AG04450 (cell line): ENCODE data around the gene TCERG1L. TPM values are rescaled to one million over a fixed set of nuclear protein-coding genes. Genes with fewer than 3 reads are reported as not detected.

Source experiments
- CTCF ChIA-PET: fragments of 300-600, 350-600 bp; formaldehyde crosslinking; extraction: SDS; loops from one replicate; lab custom pipeline; 2022; ENCODE audit warnings: antibody characterized with exemption, inconsistent platforms; lab: Charles Lee
- POLR2A ChIA-PET: fragments of 350-600 bp; formaldehyde crosslinking; extraction: SDS; loops from one replicate; lab custom pipeline; 2021; ENCODE audit warnings: antibody characterized with exemption, inconsistent platforms; lab: Yijun Ruan, JAX
- DNase-seq: peaks from one replicate; pipeline ENCODE4 v3.0.0-alpha.2; 2011; ENCODE audit warnings: low read depth, low spot score
- H3K27ac ChIP-seq: one replicate; pipeline ENCODE4 v1.5.1; 2012; ENCODE audit warnings: low read depth, low read length, control low read depth
- H3K27me3 ChIP-seq: one replicate; pipeline ENCODE4 v1.6.0; 2012; ENCODE audit warnings: low read length; ENCODE audit not compliant: control insufficient read depth, insufficient read depth
- H3K4me3 ChIP-seq: 2 replicates; pipeline ENCODE4 v1.5.1; 2011; ENCODE audit warnings: mild to moderate bottlenecking, low read depth, low read length, control low read depth
- H3K9me3 ChIP-seq: 2 replicates; pipeline ENCODE4 v1.5.1; 2012; ENCODE audit warnings: low read length; ENCODE audit not compliant: control insufficient read depth, insufficient read depth
- CTCF ChIP-seq: IDR thresholded peaks from 2 replicates; pipeline ENCODE4 v1.5.1; 2011; ENCODE audit warnings: low read depth, low read length, control low read depth, inconsistent platforms
- polyA plus RNA-seq: library from polyadenylated mRNA; depleted of rRNA; stranded (reverse); fragments of >200 nt; gene quantifications from 2 replicates; pipeline ENCODE4 v1.2.3, GENCODE V29; 2011

The TCERG1L gene
- polyA plus RNA-seq, 1 experiment: not detected

GRCh38 chr10:131092386-131092785 is 219.1 kb downstream of the TCERG1L start:
- peaks cover 86% of the 10 kb centered on the region for H3K9me3 ChIP-seq
- no peak for TF ChIP-seq CTCF
- POLR2A ChIA-PET: no interaction called here

GRCh38 chr10:131091682-131092081 is 219.8 kb downstream of the TCERG1L start:
- Histone ChIP-seq H3K27me3 (no peaks in the 10 kb centered on the region), H3K4me3 (no peak overlapping the region), H3K27ac (no peak overlapping the region), H3K9me3 (peaks cover 84% of the 10 kb centered on the region)
- no peak for TF ChIP-seq CTCF
- no peak for DNase-seq
- ChIA-PET CTCF (no interaction called here), POLR2A (no interaction called here)

More at GRCh38 chr10:131092386-131092785, 219.1 kb downstream of the TCERG1L start:
- no peak overlapping the region for H3K27ac ChIP-seq
- no peak for DNase-seq
- CTCF ChIA-PET: no interaction called here
- H3K27me3 ChIP-seq: no peaks in the 10 kb centered on the region
- no peak overlapping the region for H3K4me3 ChIP-seq

GRCh38 chr10:131090761-131091661 is 220.5 kb downstream of the TCERG1L start:
- H3K4me3 ChIP-seq: no peak overlapping the region
- ChIA-PET POLR2A (no interaction called here), CTCF (no interaction called here)
- TF ChIP-seq CTCF: no peak
- no peak for DNase-seq
- peaks cover 85% of the 10 kb centered on the region for H3K9me3 ChIP-seq
- no peaks in the 10 kb centered on the region for H3K27me3 ChIP-seq
- no peak overlapping the region for H3K27ac ChIP-seq

GRCh38 chr10:131089861-131090260 is 221.7 kb downstream of the TCERG1L start:
- TF ChIP-seq CTCF: no peak
- no peaks in the 10 kb centered on the region for H3K27me3 ChIP-seq
- POLR2A ChIA-PET: no interaction called here
- DNase-seq: no peak
- H3K4me3 ChIP-seq: no peak overlapping the region
- peaks cover 88% of the 10 kb centered on the region for H3K9me3 ChIP-seq
- CTCF ChIA-PET: no interaction called here
- H3K27ac ChIP-seq: no peak overlapping the region

- Histone ChIP-seq H3K9me3 (peaks cover 93% of the 10 kb centered on the region), H3K4me3 (no peak overlapping the region), H3K27me3 (no peaks in the 10 kb centered on the region), H3K27ac (no peak overlapping the region)
- DNase-seq: no peak
- POLR2A ChIA-PET: no interaction called here
- CTCF ChIA-PET: no interaction called here
- TF ChIP-seq CTCF: no peak
Observed at GRCh38 chr10:131089150-131089549, 222.4 kb downstream of the TCERG1L start.
